ENCODE data around the gene ABCC10.

ABCC10 gene

DNA sequence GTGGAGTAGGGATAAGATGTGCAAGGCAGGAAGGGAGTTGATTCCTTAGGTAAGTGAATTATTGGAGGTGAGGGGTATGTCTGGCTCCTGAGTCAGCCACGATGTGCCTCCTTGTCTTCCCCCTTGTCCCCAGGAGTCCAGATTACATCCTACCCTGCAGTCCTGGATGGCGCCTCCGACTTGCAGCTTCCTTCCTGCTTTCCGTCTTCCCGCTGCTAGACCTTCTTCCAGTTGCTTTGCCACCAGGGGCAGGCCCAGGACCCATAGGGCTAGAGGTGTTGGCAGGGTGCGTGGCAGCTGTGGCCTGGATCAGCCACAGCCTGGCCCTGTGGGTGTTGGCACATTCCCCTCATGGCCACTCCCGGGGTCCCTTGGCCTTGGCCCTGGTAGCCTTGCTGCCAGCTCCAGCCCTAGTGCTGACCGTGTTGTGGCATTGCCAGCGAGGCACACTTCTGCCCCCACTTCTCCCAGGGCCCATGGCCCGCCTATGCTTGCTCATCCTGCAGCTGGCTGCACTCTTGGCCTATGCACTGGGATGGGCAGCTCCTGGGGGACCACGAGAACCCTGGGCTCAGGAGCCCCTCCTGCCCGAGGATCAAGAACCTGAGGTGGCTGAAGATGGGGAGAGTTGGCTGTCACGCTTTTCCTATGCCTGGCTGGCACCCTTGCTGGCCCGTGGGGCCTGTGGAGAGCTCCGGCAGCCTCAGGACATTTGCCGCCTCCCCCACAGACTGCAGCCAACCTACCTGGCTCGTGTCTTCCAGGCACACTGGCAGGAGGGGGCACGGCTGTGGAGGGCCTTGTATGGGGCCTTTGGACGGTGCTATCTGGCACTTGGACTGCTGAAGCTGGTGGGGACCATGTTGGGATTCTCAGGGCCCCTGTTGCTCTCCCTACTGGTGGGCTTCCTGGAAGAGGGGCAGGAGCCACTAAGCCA is 4.9 kb downstream of the ABCC10 start:
- H3K4me3 ChIP-seq (ENCODE audit: low read depth, low read length), result no peak overlapping the region
- TF ChIP-seq CTCF (IDR thresholded peaks at IDR 0.05; ENCODE audit: borderline replicate concordance, insufficient read depth, low read depth, low read length), result no peak

DNA sequence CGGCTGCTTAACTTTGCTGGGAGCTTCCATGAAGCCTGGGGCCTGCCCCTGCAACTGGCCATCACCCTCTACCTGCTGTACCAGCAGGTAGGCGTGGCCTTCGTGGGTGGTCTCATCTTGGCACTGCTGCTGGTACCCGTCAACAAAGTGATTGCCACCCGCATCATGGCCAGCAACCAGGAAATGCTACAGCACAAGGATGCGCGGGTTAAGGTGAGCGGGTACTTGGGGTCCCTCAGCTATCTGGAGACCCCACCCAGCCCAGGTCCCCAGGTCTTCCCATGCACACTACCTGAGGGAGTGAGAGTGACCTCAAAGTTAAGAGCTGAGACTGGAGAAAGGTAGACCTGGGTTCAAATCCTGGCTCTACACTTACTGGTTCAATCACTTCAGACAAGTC is 5.8 kb downstream of the ABCC10 start:
- no peak for TF ChIP-seq CTCF (IDR thresholded peaks at IDR 0.05; ENCODE audit: borderline replicate concordance, insufficient read depth, low read depth, low read length)

GRCh38 chr6:43434001-43434840 is 6.9 kb downstream of the ABCC10 start:
- no peak for TF ChIP-seq CTCF (IDR thresholded peaks at IDR 0.05; ENCODE audit: borderline replicate concordance, insufficient read depth, low read depth, low read length)
- no peak overlapping the region for H3K4me3 ChIP-seq (ENCODE audit: low read depth, low read length)

More for the DNA sequence above, 5.8 kb downstream of the ABCC10 start:
- H3K4me3 ChIP-seq (ENCODE audit: low read depth, low read length), result no peak overlapping the region

DNA sequence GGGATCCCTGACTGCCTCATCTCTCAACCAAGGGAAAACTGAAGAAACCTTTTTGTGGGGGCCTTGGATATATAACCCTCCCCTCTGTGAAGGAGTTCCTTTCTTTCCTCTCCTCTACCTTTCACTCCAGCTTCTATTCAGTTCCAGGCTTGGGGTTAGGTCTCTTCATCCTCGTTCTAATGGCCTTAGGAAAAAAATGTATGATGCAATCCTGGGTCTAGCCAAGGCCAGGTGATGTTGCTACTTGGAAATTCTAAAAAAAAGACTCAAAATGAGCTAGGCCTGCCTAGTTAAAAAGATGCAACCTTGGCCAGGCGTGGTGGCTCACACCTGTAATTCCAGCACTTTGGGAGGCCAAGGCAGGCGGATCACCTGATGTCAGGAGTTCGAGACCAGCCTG is 7.6 kb downstream of the ABCC10 start:
- H3K4me3 ChIP-seq (ENCODE audit: low read depth, low read length), result no peak overlapping the region
- TF ChIP-seq CTCF (IDR thresholded peaks at IDR 0.05; ENCODE audit: borderline replicate concordance, insufficient read depth, low read depth, low read length), result no peak

- H3K4me3 ChIP-seq (ENCODE audit: low read depth, low read length), result no peak overlapping the region
- no peak for TF ChIP-seq CTCF (IDR thresholded peaks at IDR 0.05; ENCODE audit: borderline replicate concordance, insufficient read depth, low read depth, low read length)
Measured at GRCh38 chr6:43435682-43436437, 8.5 kb downstream of the ABCC10 start.

DNA sequence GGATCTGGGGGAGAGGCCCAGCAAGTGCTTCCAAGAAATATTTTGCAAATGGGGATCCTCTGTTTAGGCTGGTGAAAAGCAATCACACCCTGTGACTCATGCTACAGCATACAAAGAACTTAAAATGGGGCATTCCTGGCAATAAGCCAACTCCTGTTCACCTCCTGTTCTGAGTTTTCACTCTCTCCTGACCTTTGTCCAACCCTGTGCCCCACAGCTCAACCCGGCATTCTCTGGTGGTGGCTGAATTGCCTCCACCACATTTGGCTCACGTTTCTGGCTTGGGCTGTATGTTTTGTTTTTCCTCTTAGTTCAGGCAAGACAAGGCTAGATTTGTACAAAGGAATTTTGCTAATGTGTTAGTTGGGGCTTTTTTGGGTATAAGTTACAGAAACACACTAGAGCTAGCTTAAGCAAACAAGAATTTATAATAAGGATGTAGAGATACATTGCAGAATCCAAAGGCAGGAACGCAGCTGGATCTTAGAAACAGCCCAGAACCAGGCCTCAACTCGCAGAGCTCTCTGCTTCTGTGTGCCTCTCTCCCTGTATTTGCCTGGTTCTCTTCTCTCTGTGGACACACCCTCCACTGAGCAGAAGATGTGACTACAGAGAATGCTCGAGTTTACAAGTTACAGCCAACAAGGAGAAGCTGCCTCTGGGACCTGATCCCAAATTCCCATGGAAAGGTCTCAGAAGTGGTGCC is 9.4 kb downstream of the ABCC10 start:
- no peak for TF ChIP-seq CTCF (IDR thresholded peaks at IDR 0.05; ENCODE audit: borderline replicate concordance, insufficient read depth, low read depth, low read length)
- H3K4me3 ChIP-seq (ENCODE audit: low read depth, low read length), result no peak overlapping the region
